Ishikawa (cell line): Measurements from ENCODE around the gene RPTOR.

Experiments
- CEBPB ChIP-seq: IDR thresholded peaks from 2 replicates; pipeline ENCODE4 v1.6.1; 2012
- CREB1 ChIP-seq: IDR thresholded peaks from 2 replicates; pipeline ENCODE4 v1.6.1; 2012; ENCODE audit warnings: low read depth
- EGR1 ChIP-seq: IDR thresholded peaks from 2 replicates; pipeline ENCODE4 v1.6.1; 2012
- EP300 ChIP-seq: IDR thresholded peaks from 2 replicates; pipeline ENCODE4 v1.6.1; 2012; ENCODE audit warnings: borderline replicate concordance
- FOXM1 ChIP-seq: IDR thresholded peaks from 2 replicates; pipeline ENCODE4 v1.6.1; 2012; ENCODE audit warnings: low read depth, borderline replicate concordance
- MAX ChIP-seq: IDR thresholded peaks from 2 replicates; pipeline ENCODE4 v1.6.1; 2012
- NFIC ChIP-seq: IDR thresholded peaks from 2 replicates; pipeline ENCODE4 v1.6.1; 2012
- RAD21 ChIP-seq: IDR thresholded peaks from 2 replicates; pipeline ENCODE4 v1.6.1; 2012; ENCODE audit warnings: low read depth
- TAF1 ChIP-seq: IDR thresholded peaks from 2 replicates; pipeline ENCODE4 v1.6.1; 2012; ENCODE audit warnings: low read depth, mild to moderate bottlenecking
- TCF12 ChIP-seq: IDR thresholded peaks from 2 replicates; pipeline ENCODE4 v1.6.1; 2012; ENCODE audit warnings: low read depth
- TEAD4 ChIP-seq: IDR thresholded peaks from 2 replicates; pipeline ENCODE4 v1.6.1; 2012
- YY1 ChIP-seq: IDR thresholded peaks from 2 replicates; pipeline ENCODE4 v1.6.1; 2012; ENCODE audit warnings: low read depth
- ZBTB7A ChIP-seq: IDR thresholded peaks from 2 replicates; pipeline ENCODE4 v1.6.1; 2012; ENCODE audit warnings: low read depth
- TF ChIP-seq, protein P1 (sequence below): IDR thresholded peaks from 2 replicates; pipeline ENCODE4 v1.6.1; 2012; ENCODE audit warnings: low read depth, mild to moderate bottlenecking
- TF ChIP-seq, protein P2 (sequence below): IDR thresholded peaks from 2 replicates; pipeline ENCODE4 v1.6.1; 2012

RPTOR gene

GRCh38 chr17:80825471-80826345, 281.1 kb downstream of the RPTOR start:
- TF ChIP-seq MAX, result no peak
- peak; percentile 65 for TF ChIP-seq CEBPB

GRCh38 chr17:80826346-80826954, 281.8 kb downstream of the RPTOR start:
- TF ChIP-seq TCF12 (no peak), NFIC (no peak), YY1 (no peak), TAF1 (no peak), TEAD4 (no peak)
- TF ChIP-seq, protein P1, sequence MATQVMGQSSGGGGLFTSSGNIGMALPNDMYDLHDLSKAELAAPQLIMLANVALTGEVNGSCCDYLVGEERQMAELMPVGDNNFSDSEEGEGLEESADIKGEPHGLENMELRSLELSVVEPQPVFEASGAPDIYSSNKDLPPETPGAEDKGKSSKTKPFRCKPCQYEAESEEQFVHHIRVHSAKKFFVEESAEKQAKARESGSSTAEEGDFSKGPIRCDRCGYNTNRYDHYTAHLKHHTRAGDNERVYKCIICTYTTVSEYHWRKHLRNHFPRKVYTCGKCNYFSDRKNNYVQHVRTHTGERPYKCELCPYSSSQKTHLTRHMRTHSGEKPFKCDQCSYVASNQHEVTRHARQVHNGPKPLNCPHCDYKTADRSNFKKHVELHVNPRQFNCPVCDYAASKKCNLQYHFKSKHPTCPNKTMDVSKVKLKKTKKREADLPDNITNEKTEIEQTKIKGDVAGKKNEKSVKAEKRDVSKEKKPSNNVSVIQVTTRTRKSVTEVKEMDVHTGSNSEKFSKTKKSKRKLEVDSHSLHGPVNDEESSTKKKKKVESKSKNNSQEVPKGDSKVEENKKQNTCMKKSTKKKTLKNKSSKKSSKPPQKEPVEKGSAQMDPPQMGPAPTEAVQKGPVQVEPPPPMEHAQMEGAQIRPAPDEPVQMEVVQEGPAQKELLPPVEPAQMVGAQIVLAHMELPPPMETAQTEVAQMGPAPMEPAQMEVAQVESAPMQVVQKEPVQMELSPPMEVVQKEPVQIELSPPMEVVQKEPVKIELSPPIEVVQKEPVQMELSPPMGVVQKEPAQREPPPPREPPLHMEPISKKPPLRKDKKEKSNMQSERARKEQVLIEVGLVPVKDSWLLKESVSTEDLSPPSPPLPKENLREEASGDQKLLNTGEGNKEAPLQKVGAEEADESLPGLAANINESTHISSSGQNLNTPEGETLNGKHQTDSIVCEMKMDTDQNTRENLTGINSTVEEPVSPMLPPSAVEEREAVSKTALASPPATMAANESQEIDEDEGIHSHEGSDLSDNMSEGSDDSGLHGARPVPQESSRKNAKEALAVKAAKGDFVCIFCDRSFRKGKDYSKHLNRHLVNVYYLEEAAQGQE, result no peak

DNA sequence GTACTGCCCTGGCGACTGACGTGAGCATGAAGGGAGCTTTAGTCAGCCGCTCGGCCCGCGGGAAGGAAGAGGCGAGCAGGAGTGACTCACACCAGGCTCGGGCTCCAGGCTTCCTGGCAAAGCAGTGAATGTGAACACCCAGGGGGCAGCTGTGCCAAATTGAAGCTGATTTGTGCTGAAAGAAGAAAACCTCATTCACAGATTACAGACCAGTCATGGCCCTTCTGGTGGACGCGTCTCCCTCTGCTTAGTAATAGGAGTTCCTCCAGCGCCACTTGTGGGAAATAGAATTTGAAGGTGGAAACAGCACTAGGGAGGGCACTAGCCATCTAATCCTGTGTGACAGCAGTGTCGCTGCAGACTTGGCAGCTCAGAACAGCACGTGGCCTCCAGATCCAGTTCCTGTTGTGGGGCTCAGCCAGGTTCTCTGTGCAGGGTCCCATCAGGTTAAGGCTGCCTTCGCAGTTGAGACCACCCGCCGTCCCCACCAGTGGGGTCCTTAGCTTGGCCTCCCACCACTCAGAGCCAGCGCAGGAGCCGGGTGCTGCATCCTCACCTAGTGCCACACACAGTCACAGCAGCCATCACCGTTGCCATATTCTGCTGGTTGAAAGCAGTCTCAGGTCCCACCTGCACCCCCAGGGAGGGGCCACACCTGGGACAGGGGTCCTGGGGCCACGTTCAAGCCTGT, 282.5 kb downstream of the RPTOR start:
- TF ChIP-seq TEAD4 (no peak), RAD21 (no peak), NFIC (no peak), ZBTB7A (no peak), CREB1 (no peak), MAX (peak; percentile 35; the same call in 1 of the 2 replicates), TCF12 (no peak), EP300 (no peak)
- TF ChIP-seq, protein P1, result no peak

DNA sequence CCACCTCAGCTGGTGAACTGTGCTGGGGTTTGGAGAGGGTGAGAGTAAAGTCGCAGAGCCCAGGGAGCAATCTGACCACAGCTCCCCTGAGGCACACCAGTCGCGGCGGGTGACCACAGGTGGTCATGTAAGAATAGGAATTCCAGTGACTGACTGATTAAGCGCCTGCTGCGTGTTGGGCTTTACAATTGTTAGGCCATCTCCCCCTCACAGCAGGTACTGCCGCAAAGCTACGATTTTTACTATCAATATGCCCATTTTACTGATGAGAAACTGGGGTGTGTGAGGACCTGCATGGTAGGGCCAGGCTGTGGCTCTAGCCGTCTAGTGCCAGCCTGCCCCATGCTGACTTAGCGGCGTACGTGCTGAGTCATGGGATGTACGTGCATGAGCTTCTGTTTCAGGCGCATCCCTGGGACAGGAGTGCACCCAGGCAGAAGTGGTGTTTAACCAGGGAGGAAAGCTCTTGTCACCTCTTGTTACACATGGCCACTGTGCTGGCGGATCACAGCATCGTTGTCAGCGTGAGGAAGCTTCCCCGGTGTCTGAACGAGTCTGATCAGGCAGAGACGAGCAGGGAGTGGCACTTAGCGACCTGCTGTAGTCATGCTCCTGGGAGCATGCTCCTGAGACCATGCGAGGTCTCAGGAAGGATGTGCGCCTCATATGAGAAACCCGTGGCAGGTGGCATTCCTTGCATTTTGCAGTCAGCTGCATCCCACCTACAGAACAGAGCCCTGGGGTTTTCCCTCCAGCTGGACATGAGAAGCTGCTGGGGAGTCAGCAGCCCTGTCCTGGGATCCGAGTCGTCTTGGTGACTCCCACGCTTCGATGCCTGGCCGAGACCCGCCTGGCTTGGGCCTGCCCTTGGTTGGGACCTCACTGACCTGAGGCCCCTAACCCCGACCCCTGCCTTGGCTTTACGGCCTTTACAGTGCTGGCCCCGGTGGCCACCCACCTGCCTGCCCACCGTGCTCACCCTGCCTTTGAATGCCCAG, 283.3 kb downstream of the RPTOR start:
- peak; percentile 41; the same call in 1 of the 2 replicates for TF ChIP-seq EP300
- no peak for TF ChIP-seq FOXM1
- TF ChIP-seq, protein P2, sequence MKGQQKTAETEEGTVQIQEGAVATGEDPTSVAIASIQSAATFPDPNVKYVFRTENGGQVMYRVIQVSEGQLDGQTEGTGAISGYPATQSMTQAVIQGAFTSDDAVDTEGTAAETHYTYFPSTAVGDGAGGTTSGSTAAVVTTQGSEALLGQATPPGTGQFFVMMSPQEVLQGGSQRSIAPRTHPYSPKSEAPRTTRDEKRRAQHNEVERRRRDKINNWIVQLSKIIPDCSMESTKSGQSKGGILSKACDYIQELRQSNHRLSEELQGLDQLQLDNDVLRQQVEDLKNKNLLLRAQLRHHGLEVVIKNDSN, result no peak
- no peak for TF ChIP-seq RAD21
- TF ChIP-seq TCF12, result peak; percentile 74
- no peak for TF ChIP-seq TAF1
- TF ChIP-seq, protein P1, result no peak
- no peak for TF ChIP-seq CEBPB
- TF ChIP-seq NFIC, result peak; percentile 28; the same call in 1 of the 2 replicates
- TF ChIP-seq TEAD4, result peak; percentile 49; the same call in 1 of the 2 replicates
- no peak for TF ChIP-seq EGR1
- peak; percentile 6 for TF ChIP-seq MAX
- TF ChIP-seq YY1, result no peak
- no peak for TF ChIP-seq ZBTB7A
